ENCODE measurements around the gene GRIA2. TPM values are rescaled to one million over a fixed set of nuclear protein-coding genes. Genes with fewer than 3 reads are reported as not detected.
"Not testable (repeated sequence)": the region's sequence is repeated elsewhere in the genome, so short reads cannot be mapped to it uniquely, and the experiment has no call there.

The GRIA2 gene
- total RNA-seq, result not detected

- H3K9me3 Mint-ChIP-seq, result peaks cover 9% of the 10 kb centered on the region
- H3K4me1 Mint-ChIP-seq (ENCODE audit: low read depth), result peaks cover 1% of the 10 kb centered on the region
- ChIA-PET POLR2A (no interaction called here), CTCF (no interaction called here)
- H3K27ac Mint-ChIP-seq, result no peak within 1 kb of the TSS
- intact Hi-C loops (cut with micrococcal nuclease), result no loop called here
- no peak within 1 kb of the TSS for H3K4me3 Mint-ChIP-seq
- DNase-seq, result no peak
- H3K27me3 Mint-ChIP-seq, result peaks cover 21% of the 10 kb centered on the region
- peaks cover 5% of the 10 kb centered on the region for H3K36me3 Mint-ChIP-seq
Observed at GRCh38 chr4:157220371-157220881, at the start of gene GRIA2. Gene GRIA2 (plus strand): TSS chr4:157220728. CDS start chr4:157221043, 315 bp downstream.

DNA sequence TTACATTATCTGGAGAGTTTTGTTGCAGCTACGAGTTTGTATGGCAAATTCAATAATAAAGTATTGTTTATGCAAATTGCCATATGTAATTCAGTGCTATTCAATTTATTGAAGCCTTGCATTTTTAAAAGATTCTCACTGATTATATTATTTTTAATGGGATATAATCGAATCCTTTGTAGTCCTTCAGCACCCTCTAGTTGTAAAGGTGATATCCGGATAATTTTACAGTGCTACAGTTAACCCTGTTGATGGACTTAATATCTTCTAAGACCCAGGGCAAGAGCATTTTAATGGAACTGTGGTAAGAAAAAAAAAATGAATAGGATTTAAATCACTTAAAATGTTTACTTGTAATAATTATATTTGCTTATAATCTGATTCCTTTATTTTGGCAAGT is 48.5 kb upstream of the GRIA2 start:
- POLR2A ChIA-PET, result no interaction called here
- H3K9me3 Mint-ChIP-seq, result no peaks in the 10 kb centered on the region
- H3K4me3 Mint-ChIP-seq, result no peak overlapping the region
- H3K27ac Mint-ChIP-seq, result no peak overlapping the region
- CTCF ChIA-PET, result no interaction called here
- H3K4me1 Mint-ChIP-seq (ENCODE audit: low read depth), result no peaks in the 10 kb centered on the region
- DNase-seq, result no peak
- no peaks in the 10 kb centered on the region for H3K27me3 Mint-ChIP-seq
- no peaks in the 10 kb centered on the region for H3K36me3 Mint-ChIP-seq
- intact Hi-C loops (cut with micrococcal nuclease), result no loop called here

DNA sequence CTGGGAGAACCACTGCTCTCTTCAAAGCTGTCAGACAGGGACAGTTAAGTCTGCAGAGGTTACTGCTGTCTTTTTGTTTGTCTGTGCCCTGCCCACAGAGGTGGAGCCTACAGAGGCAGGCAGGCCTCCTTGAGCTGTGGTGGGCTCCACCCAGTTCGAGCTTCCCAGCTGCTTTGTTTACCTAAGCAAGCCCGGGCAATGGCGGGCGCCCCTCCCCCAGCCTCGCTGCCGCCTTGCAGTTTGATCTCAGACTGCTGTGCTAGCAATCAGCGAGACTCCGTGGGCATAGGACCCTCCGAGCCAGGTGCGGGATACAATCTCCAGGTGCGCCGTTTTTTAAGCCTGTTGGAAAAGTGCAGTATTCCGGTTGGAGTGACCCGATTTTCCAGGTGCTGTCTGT is 40.3 kb upstream of the GRIA2 start:
- intact Hi-C loops (cut with micrococcal nuclease); DNase-seq; H3K4me3 Mint-ChIP-seq; H3K4me1 Mint-ChIP-seq (ENCODE audit: low read depth); H3K27me3 Mint-ChIP-seq; CTCF ChIA-PET; H3K36me3 Mint-ChIP-seq; POLR2A ChIA-PET; H3K27ac Mint-ChIP-seq; H3K9me3 Mint-ChIP-seq: not testable (repeated sequence)

DNA sequence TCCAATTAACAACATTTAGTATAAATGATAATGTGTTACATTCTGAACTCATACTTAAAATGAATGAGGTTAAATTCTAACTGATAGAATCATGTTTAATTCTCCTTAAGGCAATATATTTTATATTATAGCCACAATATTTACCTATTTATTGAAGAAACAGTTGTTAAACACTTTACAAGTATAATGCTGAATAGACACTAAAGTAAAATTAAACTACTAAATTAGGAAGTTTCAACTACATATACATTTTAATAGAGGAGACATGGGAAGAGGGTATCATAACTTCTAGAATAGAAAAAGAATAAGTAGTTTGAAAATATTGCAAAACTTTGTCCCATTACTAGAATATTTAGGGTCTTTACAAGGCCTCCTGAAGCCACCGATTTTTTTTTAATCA is 36.2 kb upstream of the GRIA2 start:
- intact Hi-C loops (cut with micrococcal nuclease), result no loop called here
- Mint-ChIP-seq H3K4me1 (ENCODE audit: low read depth) (no peaks in the 10 kb centered on the region), H3K4me3 (no peak overlapping the region), H3K27ac (no peak overlapping the region), H3K9me3 (peaks cover 7% of the 10 kb centered on the region), H3K36me3 (no peaks in the 10 kb centered on the region), H3K27me3 (no peaks in the 10 kb centered on the region)
- DNase-seq, result no peak
- ChIA-PET POLR2A (no interaction called here), CTCF (no interaction called here)

- Mint-ChIP-seq H3K36me3 (no peaks in the 10 kb centered on the region), H3K27ac (no peak overlapping the region), H3K9me3 (peaks cover 16% of the 10 kb centered on the region), H3K27me3 (no peaks in the 10 kb centered on the region), H3K4me3 (no peak overlapping the region), H3K4me1 (ENCODE audit: low read depth) (no peaks in the 10 kb centered on the region)
- POLR2A ChIA-PET, result no interaction called here
- DNase-seq, result no peak
- CTCF ChIA-PET, result no interaction called here
- intact Hi-C loops (cut with micrococcal nuclease), result no loop called here
Observed at GRCh38 chr4:157185363-157185762, 35.2 kb upstream of the GRIA2 start.

DNA sequence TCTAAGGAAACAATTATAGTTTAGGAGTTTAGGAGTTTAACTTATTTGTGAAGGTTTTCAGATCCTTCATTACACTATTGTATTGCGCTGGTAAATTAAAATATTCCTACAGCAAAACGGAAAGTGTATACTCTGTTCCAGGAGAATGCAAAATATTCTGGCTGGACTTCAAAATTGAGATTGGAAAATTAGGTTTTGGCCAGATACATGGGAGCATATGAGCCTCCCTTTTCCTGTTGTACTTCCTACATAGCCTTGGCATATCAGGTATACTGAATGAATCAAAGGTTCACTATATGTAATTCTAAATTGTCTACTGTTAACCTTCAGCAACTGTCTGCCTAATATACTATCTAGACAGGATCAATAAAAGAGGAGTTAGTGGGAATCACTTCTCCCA is 25.2 kb upstream of the GRIA2 start:
- intact Hi-C loops (cut with micrococcal nuclease), result no loop called here
- DNase-seq, result no peak
- H3K9me3 Mint-ChIP-seq, result peaks cover 2% of the 10 kb centered on the region
- CTCF ChIA-PET, result no interaction called here
- POLR2A ChIA-PET, result no interaction called here
- no peak overlapping the region for H3K27ac Mint-ChIP-seq
- H3K4me3 Mint-ChIP-seq, result no peak overlapping the region
- no peaks in the 10 kb centered on the region for H3K4me1 Mint-ChIP-seq (ENCODE audit: low read depth)
- H3K27me3 Mint-ChIP-seq, result no peaks in the 10 kb centered on the region
- no peaks in the 10 kb centered on the region for H3K36me3 Mint-ChIP-seq

DNA sequence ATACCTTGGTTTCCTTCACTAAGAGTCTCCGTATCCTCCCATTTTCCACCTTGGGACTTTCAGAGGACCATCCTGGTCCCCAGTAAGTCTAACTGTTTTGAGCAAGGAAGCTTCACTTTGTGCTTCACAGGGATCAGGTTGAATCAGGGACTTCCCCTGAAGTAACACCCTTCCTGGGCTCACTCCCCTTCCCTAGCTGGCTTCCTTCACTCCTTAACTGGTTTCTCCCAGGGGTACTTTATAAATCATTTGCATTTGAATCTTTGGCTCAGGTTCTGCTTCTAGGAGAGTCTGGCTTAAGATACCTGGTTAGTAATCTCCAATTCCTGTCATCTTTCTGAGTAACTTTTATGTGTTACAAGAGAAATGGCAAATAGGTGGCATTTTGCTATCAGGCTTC is 24.5 kb upstream of the GRIA2 start:
- no peak overlapping the region for H3K27ac Mint-ChIP-seq
- H3K4me1 Mint-ChIP-seq (ENCODE audit: low read depth), result no peaks in the 10 kb centered on the region
- ChIA-PET POLR2A (no interaction called here), CTCF (no interaction called here)
- H3K27me3 Mint-ChIP-seq, result no peaks in the 10 kb centered on the region
- H3K36me3 Mint-ChIP-seq, result no peaks in the 10 kb centered on the region
- peaks cover 2% of the 10 kb centered on the region for H3K9me3 Mint-ChIP-seq
- intact Hi-C loops (cut with micrococcal nuclease), result no loop called here
- DNase-seq, result no peak
- H3K4me3 Mint-ChIP-seq, result no peak overlapping the region

DNA sequence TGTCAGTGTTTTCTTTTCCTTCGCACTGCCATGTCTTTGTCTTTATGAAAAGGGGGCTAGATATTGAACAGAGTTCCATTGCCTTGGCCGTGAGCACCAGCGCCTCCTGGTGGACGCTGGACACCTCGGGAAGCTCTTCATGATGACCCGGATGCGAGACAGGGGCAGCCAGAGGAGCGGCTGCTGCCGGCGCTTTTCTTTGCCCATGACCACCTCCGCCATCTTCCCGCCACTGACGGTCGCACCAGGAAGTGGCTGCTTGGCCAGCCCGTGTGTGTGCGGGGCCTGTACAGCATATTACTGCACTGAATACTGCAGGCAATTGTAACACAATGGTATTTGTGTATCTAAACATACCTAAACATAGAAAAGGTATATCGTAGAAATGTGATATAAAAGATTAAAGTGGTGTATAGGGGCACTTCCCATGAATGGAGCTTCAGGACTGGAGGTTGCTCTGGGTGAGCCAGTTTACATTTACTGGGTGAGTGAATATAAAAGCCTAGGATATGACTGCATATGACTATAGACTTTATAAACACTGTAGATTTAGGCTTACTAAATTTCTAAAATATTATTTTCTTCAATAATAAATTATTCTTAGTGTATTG is 15.8 kb upstream of the GRIA2 start:
- POLR2A ChIA-PET, result no interaction called here
- no peak overlapping the region for H3K27ac Mint-ChIP-seq

GRCh38 chr4:157217708-157218107 is 2.8 kb upstream of the GRIA2 start:
- Mint-ChIP-seq H3K4me1 (ENCODE audit: low read depth) (peaks cover 1% of the 10 kb centered on the region), H3K36me3 (peaks cover 5% of the 10 kb centered on the region), H3K27me3 (peaks cover 15% of the 10 kb centered on the region), H3K4me3 (no peak overlapping the region), H3K9me3 (peaks cover 9% of the 10 kb centered on the region), H3K27ac (no peak overlapping the region)
- ChIA-PET POLR2A (no interaction called here), CTCF (no interaction called here)
- intact Hi-C loops (cut with micrococcal nuclease), result no loop called here
- no peak for DNase-seq

More for the DNA sequence above, 15.8 kb upstream of the GRIA2 start:
- Mint-ChIP-seq H3K4me3 (no peak overlapping the region), H3K36me3 (no peaks in the 10 kb centered on the region), H3K4me1 (ENCODE audit: low read depth) (no peaks in the 10 kb centered on the region), H3K9me3 (no peaks in the 10 kb centered on the region), H3K27me3 (no peaks in the 10 kb centered on the region)
- intact Hi-C loops (cut with micrococcal nuclease), result no loop called here
- CTCF ChIA-PET, result no interaction called here
- DNase-seq, result peak; percentile 13

- DNase-seq, result no peak
- Mint-ChIP-seq H3K4me3 (no peak overlapping the region), H3K36me3 (peaks cover 5% of the 10 kb centered on the region), H3K27ac (no peak overlapping the region), H3K27me3 (peaks cover 21% of the 10 kb centered on the region), H3K9me3 (peaks cover 9% of the 10 kb centered on the region), H3K4me1 (ENCODE audit: low read depth) (peaks cover 1% of the 10 kb centered on the region)
- intact Hi-C loops (cut with micrococcal nuclease), result no loop called here
- CTCF ChIA-PET, result no interaction called here
- POLR2A ChIA-PET, result no interaction called here
Observed at GRCh38 chr4:157219711-157220370, 687 bp upstream of the GRIA2 start.

DNA sequence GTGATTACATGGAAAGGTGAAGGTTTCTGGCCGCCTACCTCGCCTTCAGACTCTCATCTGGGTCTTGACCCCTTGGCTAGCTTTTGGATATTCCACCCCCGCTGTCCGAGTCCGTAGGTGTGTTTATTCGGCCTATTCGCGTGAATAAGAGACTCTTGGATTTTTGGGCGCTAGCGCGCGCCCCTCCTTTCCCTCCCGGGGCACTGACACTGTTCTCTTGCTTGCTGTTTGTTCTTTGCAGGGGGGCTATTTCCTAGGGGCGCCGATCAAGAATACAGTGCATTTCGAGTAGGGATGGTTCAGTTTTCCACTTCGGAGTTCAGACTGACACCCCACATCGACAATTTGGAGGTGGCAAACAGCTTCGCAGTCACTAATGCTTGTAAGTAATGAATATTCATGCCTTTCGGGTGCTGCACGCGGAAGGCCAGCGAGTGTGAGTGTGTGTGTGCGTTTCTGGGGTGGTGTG is 932 bp downstream of the GRIA2 start:
- ChIA-PET POLR2A (no interaction called here), CTCF (no interaction called here)
- intact Hi-C loops (cut with micrococcal nuclease), result no loop called here
- Mint-ChIP-seq H3K4me3 (no peak overlapping the region), H3K9me3 (peaks cover 9% of the 10 kb centered on the region), H3K27ac (no peak overlapping the region), H3K27me3 (peaks cover 21% of the 10 kb centered on the region), H3K36me3 (peaks cover 5% of the 10 kb centered on the region), H3K4me1 (ENCODE audit: low read depth) (peaks cover 1% of the 10 kb centered on the region)
- no peak for DNase-seq

- Mint-ChIP-seq H3K4me1 (ENCODE audit: low read depth) (peaks cover 1% of the 10 kb centered on the region), H3K27ac (no peak overlapping the region), H3K9me3 (peaks cover 7% of the 10 kb centered on the region), H3K4me3 (no peak overlapping the region), H3K27me3 (peaks cover 21% of the 10 kb centered on the region), H3K36me3 (peaks cover 5% of the 10 kb centered on the region)
- POLR2A ChIA-PET, result no interaction called here
- DNase-seq, result no peak
- intact Hi-C loops (cut with micrococcal nuclease), result no loop called here
- CTCF ChIA-PET, result no interaction called here
Observed at GRCh38 chr4:157221895-157222770, 1.6 kb downstream of the GRIA2 start.
